Endothelial cell (in vitro differentiated cells): ENCODE results near the gene EN2. TPM values are rescaled to one million over a fixed set of nuclear protein-coding genes. Genes with fewer than 3 reads are reported as not detected.

Source experiments
- DNase-seq: peaks from one replicate; pipeline ENCODE4 v3.0.0; 2021; ENCODE audit warnings: low spot score
- H3K27ac Mint-ChIP-seq: one replicate; pipeline ENCODE4 v1.8.0; 2021; ENCODE audit warnings: mixed read lengths, inconsistent platforms; ENCODE audit not compliant: unreplicated experiment
- H3K27me3 Mint-ChIP-seq: one replicate; pipeline ENCODE4 v1.8.0; 2021; ENCODE audit warnings: mild to moderate bottlenecking, moderate library complexity, mixed read lengths, inconsistent platforms; ENCODE audit not compliant: unreplicated experiment
- H3K36me3 Mint-ChIP-seq: one replicate; pipeline ENCODE4 v1.8.0; 2021; ENCODE audit warnings: mild to moderate bottlenecking, low read depth, mixed read lengths, inconsistent platforms; ENCODE audit not compliant: unreplicated experiment
- H3K4me1 Mint-ChIP-seq: one replicate; pipeline ENCODE4 v1.8.0; 2021; ENCODE audit warnings: mild to moderate bottlenecking, mixed read lengths, inconsistent platforms; ENCODE audit not compliant: unreplicated experiment
- H3K4me3 Mint-ChIP-seq: one replicate; pipeline ENCODE4 v1.8.0; 2021; ENCODE audit warnings: mild to moderate bottlenecking, mixed read lengths, inconsistent platforms; ENCODE audit not compliant: unreplicated experiment
- H3K9me3 Mint-ChIP-seq: one replicate; pipeline ENCODE4 v1.8.0; 2021; ENCODE audit warnings: mixed read lengths, inconsistent platforms; ENCODE audit not compliant: unreplicated experiment
- total RNA-seq: library from RNA; stranded (reverse); fragmentation: NEBNext Ultra II Directional; extraction: Animal tissue kit (Norgen Biotek cat#: 25700); gene quantifications from one replicate; pipeline ENCODE4 v1.2.1, GENCODE V29; 2021; ENCODE audit not compliant: unreplicated experiment
- TF ChIP-seq, protein P1 (sequence below): fragments of 200-600 bp; sonication (generic); IDR thresholded peaks from one replicate; pipeline ENCODE4 v1.5.0; 2021; ENCODE audit warnings: antibody characterized with exemption; ENCODE audit not compliant: unreplicated experiment

EN2 gene
- total RNA-seq, 1 donor from 2014 or later: 2.1 TPM

DNA sequence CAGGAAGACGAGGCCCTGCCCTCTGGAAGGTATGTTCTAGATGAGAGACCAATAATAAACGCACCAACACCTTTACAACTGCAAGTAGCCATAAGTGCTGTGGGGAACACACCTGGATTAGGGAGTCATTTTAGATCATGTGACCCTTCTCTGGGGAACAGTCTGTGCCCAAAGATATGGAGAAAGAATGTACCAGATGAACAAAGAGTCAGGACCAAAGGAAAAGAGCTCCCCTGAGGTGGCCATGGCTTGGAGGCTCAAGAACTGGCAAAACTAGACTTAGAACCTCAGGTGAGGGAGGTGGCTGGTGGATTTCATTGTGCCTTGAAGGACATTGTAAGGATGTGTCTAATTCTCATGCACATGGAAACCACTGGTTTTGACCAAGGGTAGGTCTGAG, 10.3 kb upstream of the EN2 start:
- TF ChIP-seq, protein P1, sequence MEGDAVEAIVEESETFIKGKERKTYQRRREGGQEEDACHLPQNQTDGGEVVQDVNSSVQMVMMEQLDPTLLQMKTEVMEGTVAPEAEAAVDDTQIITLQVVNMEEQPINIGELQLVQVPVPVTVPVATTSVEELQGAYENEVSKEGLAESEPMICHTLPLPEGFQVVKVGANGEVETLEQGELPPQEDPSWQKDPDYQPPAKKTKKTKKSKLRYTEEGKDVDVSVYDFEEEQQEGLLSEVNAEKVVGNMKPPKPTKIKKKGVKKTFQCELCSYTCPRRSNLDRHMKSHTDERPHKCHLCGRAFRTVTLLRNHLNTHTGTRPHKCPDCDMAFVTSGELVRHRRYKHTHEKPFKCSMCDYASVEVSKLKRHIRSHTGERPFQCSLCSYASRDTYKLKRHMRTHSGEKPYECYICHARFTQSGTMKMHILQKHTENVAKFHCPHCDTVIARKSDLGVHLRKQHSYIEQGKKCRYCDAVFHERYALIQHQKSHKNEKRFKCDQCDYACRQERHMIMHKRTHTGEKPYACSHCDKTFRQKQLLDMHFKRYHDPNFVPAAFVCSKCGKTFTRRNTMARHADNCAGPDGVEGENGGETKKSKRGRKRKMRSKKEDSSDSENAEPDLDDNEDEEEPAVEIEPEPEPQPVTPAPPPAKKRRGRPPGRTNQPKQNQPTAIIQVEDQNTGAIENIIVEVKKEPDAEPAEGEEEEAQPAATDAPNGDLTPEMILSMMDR: no peak
- H3K4me3 Mint-ChIP-seq: no peak overlapping the region
- H3K27me3 Mint-ChIP-seq: peaks cover 32% of the 10 kb centered on the region
- H3K9me3 Mint-ChIP-seq: no peaks in the 10 kb centered on the region
- DNase-seq: no peak
- no peak overlapping the region for H3K27ac Mint-ChIP-seq
- peaks cover 21% of the 10 kb centered on the region for H3K4me1 Mint-ChIP-seq
- no peaks in the 10 kb centered on the region for H3K36me3 Mint-ChIP-seq

DNA sequence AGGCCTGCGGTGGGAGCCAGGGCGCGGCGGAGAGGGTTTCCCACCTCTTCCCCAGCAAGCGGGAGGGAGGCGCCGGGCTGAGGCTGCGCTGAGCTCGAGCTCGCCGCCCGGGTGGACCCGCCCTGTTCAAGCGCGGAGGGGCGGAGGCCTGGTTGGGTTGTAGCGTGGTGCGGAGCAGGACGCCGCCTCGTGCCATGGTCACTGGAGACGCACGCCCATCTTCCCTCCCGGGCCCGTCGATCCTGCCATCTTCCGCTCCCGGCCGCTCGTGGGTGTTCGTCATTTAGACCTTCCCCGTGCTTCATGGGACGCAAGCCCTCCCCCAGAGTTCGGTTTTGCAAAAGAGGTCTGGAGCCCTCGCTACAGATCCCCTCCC, 9.3 kb upstream of the EN2 start:
- Mint-ChIP-seq H3K9me3 (no peaks in the 10 kb centered on the region), H3K36me3 (no peaks in the 10 kb centered on the region), H3K4me1 (peaks cover 24% of the 10 kb centered on the region), H3K4me3 (no peak overlapping the region), H3K27me3 (peaks cover 36% of the 10 kb centered on the region), H3K27ac (no peak overlapping the region)
- TF ChIP-seq, protein P1: no peak
- DNase-seq: no peak

DNA sequence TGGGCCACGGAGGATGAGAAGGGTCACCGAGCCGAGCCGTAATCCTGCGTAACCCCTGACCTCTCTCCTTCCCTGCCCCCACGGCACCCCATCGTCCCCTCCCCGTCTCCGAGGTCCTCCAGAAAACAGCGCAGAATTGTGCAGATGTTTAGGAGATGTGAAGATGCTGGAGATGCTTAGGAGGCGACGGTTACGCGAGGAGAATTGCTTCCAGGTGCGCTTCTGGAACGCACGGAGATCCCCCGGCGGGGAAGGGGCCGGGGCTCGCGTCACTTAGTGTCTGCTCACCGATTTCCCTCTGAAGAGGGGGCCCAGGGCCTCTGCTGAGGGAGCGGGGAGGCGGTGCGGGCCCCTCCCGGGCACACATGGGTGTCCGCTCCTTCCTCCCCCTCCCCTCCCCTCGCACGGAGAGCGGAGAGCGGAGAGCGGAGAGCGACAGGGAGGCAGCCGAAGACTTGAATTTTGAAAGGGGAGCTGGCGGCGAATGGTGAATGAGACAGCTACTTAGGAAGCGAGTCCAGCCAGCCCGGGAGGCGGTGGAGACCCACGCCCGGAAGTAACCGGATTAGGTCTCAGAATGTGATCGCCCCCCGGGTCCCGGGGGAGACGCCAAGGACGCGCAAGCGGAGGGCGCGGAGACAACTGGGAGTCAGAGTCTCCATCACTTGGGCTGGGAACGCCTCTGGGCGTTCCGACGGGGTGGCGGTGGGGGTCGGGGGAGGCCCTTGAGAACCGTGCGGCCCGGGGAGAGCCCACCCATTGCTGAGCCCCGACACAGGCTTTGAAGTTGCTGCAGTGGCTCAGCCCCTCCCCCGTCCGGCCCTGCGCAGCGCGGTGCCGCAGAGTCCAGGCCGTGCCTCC, 8.7 kb upstream of the EN2 start:
- TF ChIP-seq, protein P1: no peak
- Mint-ChIP-seq H3K4me1 (peaks cover 24% of the 10 kb centered on the region), H3K9me3 (no peaks in the 10 kb centered on the region), H3K4me3 (no peak overlapping the region), H3K27ac (no peak overlapping the region), H3K36me3 (no peaks in the 10 kb centered on the region), H3K27me3 (peaks cover 36% of the 10 kb centered on the region)
- no peak for DNase-seq

DNA sequence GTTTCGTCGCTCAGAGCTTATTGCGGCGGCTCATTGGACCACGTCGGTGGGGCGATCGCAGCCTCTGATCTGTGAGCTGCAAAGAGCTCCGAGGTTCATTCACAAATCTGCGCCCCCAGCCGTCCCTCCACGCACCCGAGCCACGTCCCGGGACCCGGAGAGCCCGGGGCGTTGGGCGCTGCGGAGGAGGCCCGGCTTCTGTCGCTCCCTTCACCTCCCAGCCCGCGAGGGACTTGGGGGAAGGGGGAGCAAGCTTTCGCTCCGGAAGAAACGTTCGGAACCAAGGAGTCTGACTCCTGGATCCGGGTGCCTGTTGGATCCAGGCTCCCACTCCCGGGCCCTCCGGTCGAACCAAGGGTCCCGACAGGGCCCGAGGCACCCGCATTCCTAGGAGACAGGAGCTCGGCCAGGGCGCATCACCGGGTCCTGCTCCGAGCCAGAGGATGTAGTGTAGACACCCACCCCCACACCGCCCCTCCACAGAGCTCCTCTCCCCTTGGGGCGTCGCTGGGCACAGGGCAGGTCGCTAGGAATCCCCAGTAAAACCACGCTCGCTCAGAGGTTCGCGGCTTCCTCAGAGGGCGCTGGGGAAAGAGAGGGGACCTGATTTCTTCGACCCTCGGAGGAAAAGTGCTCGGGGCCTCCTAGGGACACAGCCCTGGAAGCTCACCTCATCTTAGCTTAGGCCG, 7.9 kb upstream of the EN2 start:
- Mint-ChIP-seq H3K27me3 (peaks cover 41% of the 10 kb centered on the region), H3K4me1 (peaks cover 24% of the 10 kb centered on the region), H3K9me3 (no peaks in the 10 kb centered on the region), H3K27ac (no peak overlapping the region), H3K4me3 (no peak overlapping the region), H3K36me3 (no peaks in the 10 kb centered on the region)
- DNase-seq: no peak
- TF ChIP-seq, protein P1: no peak

DNA sequence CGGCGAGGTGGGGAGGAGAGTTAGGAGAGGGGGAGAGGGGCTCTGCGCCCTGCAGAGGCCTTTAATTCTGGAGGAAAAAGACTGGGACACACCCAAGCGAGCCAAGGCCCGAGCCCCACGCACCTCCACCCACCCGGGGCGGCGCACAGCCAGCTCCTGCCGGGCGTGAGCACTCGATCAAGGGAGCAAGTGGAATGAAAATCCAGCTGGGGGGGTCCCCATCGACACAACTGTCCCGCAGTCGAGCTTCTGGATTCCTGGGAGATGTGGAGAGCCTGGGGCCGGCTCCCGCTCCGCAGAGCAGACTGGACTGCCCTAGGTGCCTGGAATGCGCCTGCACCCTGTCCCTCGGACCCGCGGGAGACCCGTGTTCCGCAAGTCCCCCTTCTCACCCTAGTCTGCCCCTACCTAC, 7.4 kb upstream of the EN2 start:
- no peaks in the 10 kb centered on the region for H3K36me3 Mint-ChIP-seq
- no peak overlapping the region for H3K4me3 Mint-ChIP-seq
- H3K27ac Mint-ChIP-seq: no peak overlapping the region
- no peaks in the 10 kb centered on the region for H3K9me3 Mint-ChIP-seq
- H3K27me3 Mint-ChIP-seq: peaks cover 41% of the 10 kb centered on the region
- TF ChIP-seq, protein P1: no peak
- peaks cover 24% of the 10 kb centered on the region for H3K4me1 Mint-ChIP-seq
- DNase-seq: no peak
